NCI-H748 (cell line): ENCODE measurements around the gene APLP1.
"Not testable (repeated sequence)": the region's sequence is repeated elsewhere in the genome, so short reads cannot be mapped to it uniquely, and the experiment has no call there.

ENCODE experiments used
- DNase-seq: peaks from one replicate; lab custom pipeline; 2025; ENCODE audit not compliant: unreplicated experiment; lab: John Stamatoyannopoulos, UW

The APLP1 gene

GRCh38 chr19:35868172-35868822 lies at the start of gene APLP1:
Gene APLP1, plus strand, starts transcription at chr19:35868574. Its CDS starts 63 bp downstream, at chr19:35868637.
- peak; percentile 85 for DNase-seq

DNA sequence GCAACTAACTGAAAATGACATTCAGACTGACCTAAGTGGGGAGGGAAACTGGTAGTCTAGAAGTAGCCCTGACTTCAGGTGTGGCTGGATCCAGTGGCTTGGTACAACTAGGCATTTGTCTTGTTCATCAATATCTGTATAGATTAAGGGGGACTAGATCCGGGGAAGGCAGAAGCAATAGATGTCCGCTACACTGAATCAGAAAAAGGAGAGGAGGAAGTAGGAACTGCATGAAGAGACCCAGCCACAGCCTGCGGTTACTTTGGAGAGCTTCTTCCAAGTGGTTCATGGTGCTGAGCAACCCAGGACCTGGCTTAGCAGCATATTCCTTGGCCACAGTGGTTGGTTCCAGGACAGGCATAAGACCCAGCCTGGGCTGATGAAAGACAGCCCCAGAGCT lies 45.8 kb upstream of the APLP1 start:
- no peak for DNase-seq

- no peak for DNase-seq
Measured at GRCh38 chr19:35824150-35824549, 44.2 kb upstream of the APLP1 start.

- DNase-seq = no peak
Measured at GRCh38 chr19:35828692-35829301, 39.6 kb upstream of the APLP1 start.

- no peak for DNase-seq
Measured at GRCh38 chr19:35830986-35831385, 37.4 kb upstream of the APLP1 start.

- DNase-seq = no peak
Measured at GRCh38 chr19:35832054-35832453, 36.3 kb upstream of the APLP1 start.

DNA sequence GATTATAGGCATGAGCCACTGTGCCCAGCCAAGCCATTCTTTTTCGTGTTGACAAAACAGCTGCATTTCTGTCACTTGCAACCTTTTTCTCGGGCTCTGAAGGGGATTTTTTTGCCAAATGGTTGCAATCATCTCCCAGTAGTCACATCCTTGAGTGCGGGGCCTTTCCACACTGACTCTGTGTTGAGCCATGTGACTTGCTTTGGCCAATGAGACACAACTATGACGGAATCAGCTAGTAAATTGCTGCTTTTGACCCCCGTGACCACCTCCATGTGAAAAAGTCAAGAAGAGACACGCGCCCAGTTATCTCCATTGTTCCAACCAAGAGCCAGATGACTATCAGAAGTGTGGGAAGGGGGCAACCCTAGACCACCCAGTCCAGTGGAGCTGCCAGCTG lies 34.4 kb upstream of the APLP1 start:
- DNase-seq = no peak

- not testable (repeated sequence) for DNase-seq
Measured at GRCh38 chr19:35836096-35836495, 32.3 kb upstream of the APLP1 start.

- DNase-seq = no peak
Measured at GRCh38 chr19:35841961-35842595, 26.3 kb upstream of the APLP1 start.

- DNase-seq = no peak
Measured at GRCh38 chr19:35842666-35843272, 25.6 kb upstream of the APLP1 start.

DNA sequence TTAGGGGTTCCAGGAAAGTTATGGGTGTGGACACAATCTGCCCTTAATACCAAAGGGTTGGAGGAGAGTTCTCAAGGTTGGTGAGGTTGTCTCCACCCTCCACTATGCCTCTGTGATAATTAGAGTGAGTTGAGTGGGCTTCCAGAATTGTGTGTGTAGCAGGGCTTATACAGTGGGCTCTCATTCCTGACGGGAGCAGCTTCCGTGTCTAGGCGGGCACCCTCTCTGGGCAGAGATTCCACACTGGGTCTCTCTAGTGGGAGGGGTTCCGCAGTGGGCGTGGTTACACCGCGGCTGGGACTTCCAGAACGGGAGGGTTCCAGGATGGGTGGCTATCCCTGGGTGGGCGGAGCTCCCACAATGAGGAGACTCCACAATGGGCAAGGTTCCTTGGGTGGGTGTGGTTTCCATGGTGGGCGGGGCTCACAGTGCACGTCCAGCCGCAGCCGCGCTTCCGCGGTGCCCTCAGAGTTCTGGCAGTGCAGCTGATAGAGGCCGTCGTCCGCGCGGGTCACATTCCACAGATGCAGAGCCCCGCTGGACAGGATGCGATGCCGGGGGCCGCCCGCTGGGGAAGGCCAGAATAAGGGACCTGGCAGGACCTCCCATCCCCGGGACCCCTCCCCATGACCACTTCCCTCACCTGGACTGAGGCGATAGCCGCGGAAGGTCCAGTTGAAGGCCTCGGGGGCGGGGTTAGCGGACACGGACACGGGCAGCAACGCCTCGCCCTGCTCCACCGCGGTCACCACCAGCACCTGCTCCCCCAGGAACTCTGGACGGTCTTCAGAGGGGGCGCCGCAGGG lies 24.5 kb upstream of the APLP1 start:
- no peak for DNase-seq

GRCh38 chr19:35844482-35845214 lies 23.7 kb upstream of the APLP1 start:
- DNase-seq = no peak

GRCh38 chr19:35845215-35846037 lies 22.9 kb upstream of the APLP1 start:
- peak; percentile 71 for DNase-seq

GRCh38 chr19:35846038-35846668 lies 22.2 kb upstream of the APLP1 start:
- DNase-seq = peak; percentile 55

- no peak for DNase-seq
Measured at GRCh38 chr19:35847911-35848310, 20.5 kb upstream of the APLP1 start.

- no peak for DNase-seq
Measured at GRCh38 chr19:35848486-35848885, 19.9 kb upstream of the APLP1 start.

DNA sequence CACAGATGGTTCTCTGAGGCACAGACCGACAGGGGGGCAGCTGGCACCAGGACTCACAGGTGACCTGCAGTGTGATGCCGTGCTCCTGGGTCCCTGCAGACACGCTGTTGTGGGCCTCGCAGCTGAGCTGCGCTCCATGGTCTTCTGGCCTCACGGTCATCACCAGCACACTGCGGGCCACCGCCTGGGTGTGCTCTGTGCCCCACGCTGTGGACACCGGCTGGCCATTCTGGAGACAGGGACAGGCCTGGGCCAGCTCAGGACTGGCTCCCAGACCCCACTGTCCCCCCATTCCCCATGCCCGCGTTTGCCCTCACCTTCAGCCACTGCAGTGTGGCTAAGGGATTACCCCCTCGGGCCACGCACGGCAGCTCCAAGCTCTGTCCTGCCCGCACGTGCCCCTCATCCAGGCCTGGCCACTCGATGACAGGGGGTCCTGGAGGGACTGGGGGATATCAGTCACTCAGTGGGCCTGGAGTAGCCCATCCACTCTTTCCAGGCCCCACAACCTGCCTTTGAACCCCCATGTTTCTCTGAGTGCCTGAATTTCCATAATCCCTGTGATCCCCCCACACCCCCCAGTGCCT lies 19.4 kb upstream of the APLP1 start:
- DNase-seq = no peak

DNA sequence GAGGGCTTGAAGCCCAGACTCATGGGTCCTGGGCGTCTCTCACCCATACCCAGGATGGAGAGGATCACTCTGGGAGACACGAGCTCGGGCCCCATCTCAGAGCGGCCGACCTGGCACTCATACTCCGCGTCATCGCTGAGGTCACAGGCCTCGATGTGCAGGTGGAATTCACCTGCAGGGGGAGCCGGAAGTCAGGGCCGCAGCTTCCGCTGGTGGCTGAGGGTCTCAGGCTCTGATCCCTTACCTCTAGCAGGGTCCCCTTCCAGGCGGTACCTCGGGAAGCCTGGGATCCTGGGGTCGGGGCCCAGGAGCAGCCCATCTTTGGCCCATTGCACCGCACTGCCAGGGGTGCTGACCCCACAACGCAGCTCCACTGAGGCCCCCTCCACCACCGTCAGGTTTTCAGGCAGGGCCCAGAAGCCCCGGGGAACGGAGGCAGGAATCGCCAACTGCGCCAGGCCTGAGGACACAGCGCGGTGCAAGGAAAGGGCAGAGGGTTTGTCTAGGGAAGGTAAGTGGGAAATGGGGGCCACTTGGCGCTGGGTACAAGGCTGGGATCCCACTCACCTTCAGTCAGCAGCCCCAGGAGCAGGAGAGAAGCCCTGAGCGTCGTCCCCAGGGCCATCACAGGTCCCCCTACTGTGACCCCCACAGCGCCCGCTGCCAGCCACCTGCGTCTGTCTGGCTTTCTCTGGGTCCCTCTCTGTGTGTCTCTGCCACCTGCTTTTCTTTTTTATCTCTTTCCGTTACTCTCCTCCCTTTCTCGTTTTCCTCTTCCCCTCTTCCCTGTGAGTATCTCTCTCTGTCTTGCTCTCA lies 17.0 kb upstream of the APLP1 start:
- peak; percentile 55 for DNase-seq
